Activated T-cell treated with anti-CD3 and anti-CD28 coated beads, Interleukin-2, amount 50 U/mL, for 24 hours (primary cell): ENCODE measurements around the gene ZNF648.
"Not testable (repeated sequence)": the region's sequence is repeated elsewhere in the genome, so short reads cannot be mapped to it uniquely, and the experiment has no call there.

ENCODE experiments used
- DNase-seq: peaks from one replicate; pipeline ENCODE4 v3.0.0-alpha.2; 2020
- H3K27ac Mint-ChIP-seq: 2 replicates; pipeline ENCODE4 v1.8.0; 2020; ENCODE audit warnings: mild to moderate bottlenecking, mixed read lengths
- H3K27me3 Mint-ChIP-seq: 2 replicates; pipeline ENCODE4 v1.8.0; 2020; ENCODE audit warnings: mixed read lengths
- H3K36me3 Mint-ChIP-seq: 2 replicates; pipeline ENCODE4 v1.8.0; 2020; ENCODE audit warnings: low read depth, mixed read lengths
- H3K4me1 Mint-ChIP-seq: 2 replicates; pipeline ENCODE4 v1.8.0; 2020; ENCODE audit warnings: low read depth, mixed read lengths
- H3K4me3 Mint-ChIP-seq: 2 replicates; pipeline ENCODE4 v1.8.0; 2020; ENCODE audit warnings: mild to moderate bottlenecking, moderate library complexity, mixed read lengths
- H3K9me3 Mint-ChIP-seq: 2 replicates; pipeline ENCODE4 v1.8.0; 2020; ENCODE audit warnings: mixed read lengths

ZNF648 gene

GRCh38 chr1:182061594-182061993 lies at the start of gene ZNF648:
ZNF648 (minus strand) TSS chr1:182061712; CDS start chr1:182058010, 3,702 bp downstream.
- no peak for DNase-seq
- Mint-ChIP-seq H3K4me3 (no peak within 1 kb of the TSS), H3K4me1 (peaks cover under 1% of the 10 kb centered on the region), H3K9me3 (no peaks in the 10 kb centered on the region), H3K27ac (no peak within 1 kb of the TSS), H3K27me3 (peaks cover 76% of the 10 kb centered on the region), H3K36me3 (no peaks in the 10 kb centered on the region)

GRCh38 chr1:182110635-182111034 lies 49.1 kb upstream of the ZNF648 start:
- Mint-ChIP-seq H3K27me3 (peaks cover 22% of the 10 kb centered on the region), H3K4me3 (no peak overlapping the region), H3K27ac (no peak overlapping the region), H3K36me3 (no peaks in the 10 kb centered on the region), H3K4me1 (no peaks in the 10 kb centered on the region), H3K9me3 (no peaks in the 10 kb centered on the region)
- DNase-seq: no peak

GRCh38 chr1:182109771-182110170 lies 48.3 kb upstream of the ZNF648 start:
- Mint-ChIP-seq H3K4me1 (no peaks in the 10 kb centered on the region), H3K27ac (no peak overlapping the region), H3K36me3 (no peaks in the 10 kb centered on the region), H3K4me3 (no peak overlapping the region), H3K9me3 (no peaks in the 10 kb centered on the region), H3K27me3 (peaks cover 20% of the 10 kb centered on the region)
- DNase-seq: no peak

DNA sequence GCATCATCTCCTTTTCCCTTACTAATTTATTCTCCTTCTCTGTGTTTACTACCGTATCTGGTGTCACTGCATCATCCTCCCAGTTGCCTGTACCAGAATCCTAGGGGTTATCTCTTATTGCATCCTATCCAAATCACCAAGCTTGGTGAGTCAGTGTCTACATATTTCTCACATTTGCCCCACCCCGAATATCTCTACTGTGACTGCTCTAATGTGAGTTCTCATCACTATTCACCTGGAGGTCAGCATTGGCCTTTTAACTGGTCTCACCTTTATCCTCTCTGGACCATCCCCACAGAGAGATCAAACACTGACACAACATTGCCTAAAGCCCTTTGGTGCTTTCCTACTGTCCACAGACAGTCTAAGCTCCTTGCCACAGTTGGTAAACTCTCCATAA lies 45.7 kb upstream of the ZNF648 start:
- Mint-ChIP-seq H3K36me3 (no peaks in the 10 kb centered on the region), H3K4me3 (no peak overlapping the region), H3K4me1 (no peaks in the 10 kb centered on the region), H3K27ac (no peak overlapping the region), H3K27me3 (peaks cover 14% of the 10 kb centered on the region), H3K9me3 (no peaks in the 10 kb centered on the region)
- DNase-seq: no peak

DNA sequence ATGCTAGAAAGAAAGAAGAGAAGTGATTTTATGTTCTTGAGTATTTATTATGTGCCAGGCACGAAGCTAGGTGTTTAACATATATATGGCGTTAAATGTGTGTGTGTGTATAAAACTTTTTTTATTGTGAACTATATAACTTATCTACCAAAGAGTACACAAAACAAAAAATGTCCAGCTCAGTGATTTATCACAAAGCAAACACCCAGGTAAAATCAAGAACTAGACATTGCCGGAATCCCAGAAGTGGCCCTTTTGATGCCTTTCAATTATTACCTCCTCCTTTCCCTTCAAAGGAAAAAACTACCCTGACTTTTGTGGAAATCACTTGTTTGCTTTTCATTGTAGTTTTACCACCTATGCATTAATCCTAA lies 40.5 kb upstream of the ZNF648 start:
- H3K36me3 Mint-ChIP-seq: no peaks in the 10 kb centered on the region

GRCh38 chr1:182101415-182102042 lies 40.0 kb upstream of the ZNF648 start:
- Mint-ChIP-seq H3K27ac (no peak overlapping the region), H3K4me3 (no peak overlapping the region), H3K4me1 (no peaks in the 10 kb centered on the region), H3K36me3 (no peaks in the 10 kb centered on the region), H3K9me3 (peaks cover 3% of the 10 kb centered on the region), H3K27me3 (peaks cover 15% of the 10 kb centered on the region)
- DNase-seq: no peak

More for the DNA sequence above, 40.5 kb upstream of the ZNF648 start:
- H3K27ac Mint-ChIP-seq: no peak overlapping the region
- peaks cover 3% of the 10 kb centered on the region for H3K9me3 Mint-ChIP-seq
- no peaks in the 10 kb centered on the region for H3K4me1 Mint-ChIP-seq
- peaks cover 16% of the 10 kb centered on the region for H3K27me3 Mint-ChIP-seq
- no peak overlapping the region for H3K4me3 Mint-ChIP-seq
- DNase-seq: no peak

DNA sequence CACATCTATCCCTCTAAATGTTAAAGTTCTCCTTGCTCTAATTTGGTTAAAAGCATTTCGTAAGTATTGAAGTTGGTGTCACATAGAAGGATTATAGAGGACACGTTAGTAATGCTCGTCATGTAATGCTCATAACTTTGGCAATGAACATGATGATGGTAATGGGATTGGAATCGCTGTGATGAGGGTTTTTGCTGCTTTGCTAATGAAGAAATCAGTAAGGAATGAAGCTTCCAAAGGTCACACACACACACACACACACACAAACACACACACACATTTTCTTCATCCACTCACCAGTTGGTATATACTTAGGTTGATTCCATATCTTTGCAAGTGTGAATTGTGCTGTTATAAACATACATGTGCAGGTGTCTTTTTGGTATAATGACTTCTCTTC lies 36.8 kb upstream of the ZNF648 start:
- Mint-ChIP-seq H3K27me3 (peaks cover 15% of the 10 kb centered on the region), H3K27ac (no peak overlapping the region), H3K4me3 (no peak overlapping the region), H3K9me3 (peaks cover 3% of the 10 kb centered on the region), H3K36me3 (no peaks in the 10 kb centered on the region), H3K4me1 (no peaks in the 10 kb centered on the region)
- DNase-seq: no peak

- no peaks in the 10 kb centered on the region for H3K4me1 Mint-ChIP-seq
- H3K9me3 Mint-ChIP-seq: peaks cover 3% of the 10 kb centered on the region
- H3K27ac Mint-ChIP-seq: no peak overlapping the region
- DNase-seq: no peak
- no peak overlapping the region for H3K4me3 Mint-ChIP-seq
- H3K27me3 Mint-ChIP-seq: peaks cover 13% of the 10 kb centered on the region
- H3K36me3 Mint-ChIP-seq: no peaks in the 10 kb centered on the region
Observed at GRCh38 chr1:182095946-182096345, 34.4 kb upstream of the ZNF648 start.

GRCh38 chr1:182094514-182095005 lies 33.0 kb upstream of the ZNF648 start:
- H3K27me3 Mint-ChIP-seq, H3K4me1 Mint-ChIP-seq, DNase-seq, H3K27ac Mint-ChIP-seq, H3K4me3 Mint-ChIP-seq, H3K9me3 Mint-ChIP-seq, H3K36me3 Mint-ChIP-seq: not testable (repeated sequence)

DNA sequence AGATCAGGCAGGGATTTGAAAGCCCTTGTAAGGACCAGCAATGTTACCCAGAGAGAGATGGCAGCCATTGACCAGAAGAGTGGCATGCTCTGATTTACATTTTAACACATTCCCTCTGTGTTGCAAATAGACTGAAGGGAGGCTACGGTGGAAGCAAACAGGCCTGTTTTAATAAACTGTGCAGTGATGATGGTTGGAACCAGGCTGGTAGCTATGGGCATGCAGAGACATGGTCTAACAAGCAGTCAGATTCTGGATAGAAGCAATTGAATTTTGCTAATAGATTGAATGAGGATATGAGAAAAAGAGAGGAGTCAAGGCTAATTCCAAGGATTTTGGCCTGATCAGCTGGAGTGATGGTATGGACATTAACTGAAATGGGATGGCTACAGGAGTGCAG lies 32.3 kb upstream of the ZNF648 start:
- no peak overlapping the region for H3K27ac Mint-ChIP-seq
- no peak for DNase-seq
- H3K4me1 Mint-ChIP-seq: peaks cover under 1% of the 10 kb centered on the region
- no peaks in the 10 kb centered on the region for H3K9me3 Mint-ChIP-seq
- H3K4me3 Mint-ChIP-seq: no peak overlapping the region
- peaks cover 5% of the 10 kb centered on the region for H3K27me3 Mint-ChIP-seq
- no peaks in the 10 kb centered on the region for H3K36me3 Mint-ChIP-seq

DNA sequence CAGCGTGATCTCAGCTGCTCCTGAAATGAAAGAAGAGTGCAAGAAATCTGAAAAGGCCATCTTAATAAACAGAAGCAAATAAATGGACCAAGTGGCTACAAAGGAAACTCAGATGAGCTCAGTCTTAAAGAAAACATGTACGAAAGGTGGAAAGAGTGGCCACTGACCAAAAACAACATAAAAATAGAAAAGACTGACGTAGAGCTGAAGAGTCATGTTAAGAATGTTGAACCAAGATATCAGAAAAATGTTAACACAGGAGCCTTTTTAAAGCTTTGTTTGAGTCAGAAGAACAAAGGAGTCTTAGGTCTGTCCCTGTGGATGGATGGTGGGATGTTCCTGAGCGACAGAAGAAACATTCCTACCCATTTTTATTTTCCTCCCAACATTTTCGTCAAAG lies 30.8 kb upstream of the ZNF648 start:
- no peak overlapping the region for H3K4me3 Mint-ChIP-seq
- no peak for DNase-seq
- H3K27ac Mint-ChIP-seq: no peak overlapping the region
- H3K4me1 Mint-ChIP-seq: peaks cover 15% of the 10 kb centered on the region
- peaks cover 5% of the 10 kb centered on the region for H3K27me3 Mint-ChIP-seq
- H3K9me3 Mint-ChIP-seq: no peaks in the 10 kb centered on the region
- no peaks in the 10 kb centered on the region for H3K36me3 Mint-ChIP-seq

DNA sequence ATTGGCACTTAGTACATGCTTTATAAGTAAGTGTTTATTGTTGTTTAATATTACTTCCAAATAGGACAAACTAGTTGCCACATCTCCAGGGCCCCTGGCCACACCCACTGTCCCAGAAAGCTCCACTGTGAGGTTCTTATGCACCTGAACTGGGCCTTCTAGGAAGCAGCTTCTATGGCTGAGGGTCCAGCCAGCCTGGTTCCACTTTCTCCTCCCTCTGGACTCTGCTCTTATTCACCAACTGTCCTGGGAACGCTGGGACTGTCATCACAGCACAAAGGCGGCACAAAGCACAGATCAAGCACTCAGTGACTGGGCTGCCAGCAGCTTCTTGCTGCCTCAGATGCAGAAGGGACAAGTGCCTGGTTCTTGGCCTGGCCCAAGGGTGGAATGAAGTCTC lies 29.6 kb upstream of the ZNF648 start:
- no peak overlapping the region for H3K4me3 Mint-ChIP-seq
- H3K9me3 Mint-ChIP-seq: no peaks in the 10 kb centered on the region
- peaks cover 5% of the 10 kb centered on the region for H3K27me3 Mint-ChIP-seq
- H3K36me3 Mint-ChIP-seq: no peaks in the 10 kb centered on the region
- peaks cover 25% of the 10 kb centered on the region for H3K4me1 Mint-ChIP-seq
- H3K27ac Mint-ChIP-seq: no peak overlapping the region
- DNase-seq: no peak

DNA sequence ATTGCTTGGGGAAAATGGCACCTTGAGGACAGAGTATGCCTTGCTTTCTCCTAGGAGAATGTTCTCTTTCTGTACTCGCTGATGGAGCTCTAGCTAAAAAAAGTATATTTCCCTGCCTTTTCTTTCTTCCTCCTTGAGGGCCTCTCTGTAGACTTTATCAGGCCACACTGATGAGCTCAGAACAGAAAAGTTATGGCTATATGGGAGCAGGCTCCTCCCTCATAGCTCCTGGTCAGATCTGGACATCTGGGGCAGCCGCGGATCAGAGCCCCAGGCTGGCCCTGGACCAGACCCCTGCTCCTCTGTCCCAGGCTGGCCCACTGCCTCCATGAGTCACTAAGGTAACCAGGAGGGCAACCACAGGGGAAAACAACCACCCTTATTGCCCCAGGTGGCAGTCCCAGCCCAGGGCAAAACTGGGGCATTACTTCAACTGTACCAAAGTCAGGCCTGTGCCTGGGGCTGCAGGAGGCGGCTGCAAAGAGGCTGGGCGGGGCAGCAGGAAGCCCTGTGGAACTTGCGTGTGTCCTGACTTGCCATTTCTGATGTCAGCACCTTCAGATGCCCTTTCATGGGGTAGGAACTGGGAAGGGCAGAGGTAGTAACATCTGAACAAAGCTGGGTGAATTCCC lies 26.3 kb upstream of the ZNF648 start:
- Mint-ChIP-seq H3K36me3 (no peaks in the 10 kb centered on the region), H3K9me3 (no peaks in the 10 kb centered on the region), H3K27ac (peak overlapping the region; percentile 12), H3K4me3 (no peak overlapping the region), H3K4me1 (peaks cover 33% of the 10 kb centered on the region), H3K27me3 (no peaks in the 10 kb centered on the region)
- DNase-seq: no peak

DNA sequence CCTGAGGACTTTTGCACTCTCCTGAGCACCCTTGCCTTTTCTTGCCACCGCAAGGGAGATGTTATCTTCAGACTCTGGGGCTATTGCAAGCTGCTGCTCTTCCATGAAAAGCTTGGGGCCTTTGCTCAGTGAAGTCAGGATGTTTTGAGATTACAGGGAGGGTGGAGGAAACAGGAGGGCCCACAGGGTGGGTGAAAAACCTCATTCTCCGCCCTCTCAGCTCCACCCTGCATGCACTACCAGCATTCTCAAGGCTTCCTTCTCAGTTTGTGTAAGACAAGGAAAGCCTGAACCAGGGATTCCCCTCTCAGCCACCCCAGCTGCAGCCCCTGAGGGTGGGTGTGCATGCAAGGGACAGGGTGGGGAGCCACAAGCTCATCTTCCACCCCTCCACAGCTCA lies 25.8 kb upstream of the ZNF648 start:
- Mint-ChIP-seq H3K9me3 (no peaks in the 10 kb centered on the region), H3K4me3 (no peak overlapping the region)
- DNase-seq: no peak

GRCh38 chr1:182086620-182087019 lies 25.1 kb upstream of the ZNF648 start:
- Mint-ChIP-seq H3K4me1 (peaks cover 33% of the 10 kb centered on the region), H3K9me3 (no peaks in the 10 kb centered on the region), H3K27ac (peak overlapping the region; percentile 37), H3K36me3 (no peaks in the 10 kb centered on the region), H3K4me3 (no peak overlapping the region), H3K27me3 (no peaks in the 10 kb centered on the region)
- DNase-seq: no peak

More for the DNA sequence above, 25.8 kb upstream of the ZNF648 start:
- Mint-ChIP-seq H3K27me3 (no peaks in the 10 kb centered on the region), H3K36me3 (no peaks in the 10 kb centered on the region), H3K27ac (peak overlapping the region; percentile 37), H3K4me1 (peaks cover 33% of the 10 kb centered on the region)
